Measurements from ENCODE around the gene CTDNEP1.

DNA sequence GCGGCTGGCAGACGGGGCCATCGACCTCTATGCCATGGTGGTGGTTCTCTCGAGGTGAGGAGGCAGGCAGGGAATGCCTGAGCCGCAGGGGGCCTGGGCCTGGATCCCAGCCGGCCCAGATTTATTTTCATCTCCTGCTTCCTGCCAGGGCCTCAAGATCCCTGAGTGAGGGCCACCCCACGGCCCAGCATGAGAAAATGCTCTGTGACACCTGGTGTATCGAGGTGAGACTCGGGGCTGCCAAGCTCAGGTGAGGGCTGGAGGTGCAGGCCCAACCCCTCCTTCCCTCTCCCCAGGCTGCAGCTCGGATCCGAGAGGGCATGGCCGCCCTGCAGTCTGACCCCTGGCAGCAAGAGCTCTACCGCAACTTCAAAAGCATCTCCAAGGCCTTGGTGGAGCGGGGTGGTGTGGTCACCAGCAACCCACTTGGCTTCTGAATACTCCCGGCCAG, 26.8 kb downstream of the CTDNEP1 start:
- TF ChIP-seq, protein P1, sequence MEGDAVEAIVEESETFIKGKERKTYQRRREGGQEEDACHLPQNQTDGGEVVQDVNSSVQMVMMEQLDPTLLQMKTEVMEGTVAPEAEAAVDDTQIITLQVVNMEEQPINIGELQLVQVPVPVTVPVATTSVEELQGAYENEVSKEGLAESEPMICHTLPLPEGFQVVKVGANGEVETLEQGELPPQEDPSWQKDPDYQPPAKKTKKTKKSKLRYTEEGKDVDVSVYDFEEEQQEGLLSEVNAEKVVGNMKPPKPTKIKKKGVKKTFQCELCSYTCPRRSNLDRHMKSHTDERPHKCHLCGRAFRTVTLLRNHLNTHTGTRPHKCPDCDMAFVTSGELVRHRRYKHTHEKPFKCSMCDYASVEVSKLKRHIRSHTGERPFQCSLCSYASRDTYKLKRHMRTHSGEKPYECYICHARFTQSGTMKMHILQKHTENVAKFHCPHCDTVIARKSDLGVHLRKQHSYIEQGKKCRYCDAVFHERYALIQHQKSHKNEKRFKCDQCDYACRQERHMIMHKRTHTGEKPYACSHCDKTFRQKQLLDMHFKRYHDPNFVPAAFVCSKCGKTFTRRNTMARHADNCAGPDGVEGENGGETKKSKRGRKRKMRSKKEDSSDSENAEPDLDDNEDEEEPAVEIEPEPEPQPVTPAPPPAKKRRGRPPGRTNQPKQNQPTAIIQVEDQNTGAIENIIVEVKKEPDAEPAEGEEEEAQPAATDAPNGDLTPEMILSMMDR (IDR thresholded peaks at IDR 0.05) = no peak
- TF ChIP-seq ZFX (IDR thresholded peaks at IDR 0.05; ENCODE audit: borderline replicate concordance) = no peak
